Activated CD4-positive, alpha-beta T cell treated with anti-CD3 and anti-CD28 coated beads, Interleukin-2, amount 10 ng/mL, durations not matched to agents 7 days and 5 days (primary cell): ENCODE measurements around the gene PPP1R3C. TPM values are rescaled to one million over a fixed set of nuclear protein-coding genes. Genes with fewer than 3 reads are reported as not detected.

Source experiments
- CTCF ChIA-PET: fragments of 350-600 bp; sonication (Branson Sonifier 250); formaldehyde crosslinking; loops from one replicate; lab custom pipeline; 2021; ENCODE audit warnings: antibody characterized with exemption; lab: Charles Lee
- POLR2A ChIA-PET: fragments of 350-600 bp; sonication (Branson Sonifier 250); formaldehyde crosslinking; loops from one replicate; lab custom pipeline; 2021; ENCODE audit warnings: antibody characterized with exemption; lab: Charles Lee
- DNase-seq: peaks from one replicate; pipeline ENCODE4 v3.0.0-alpha.2; 2020
- H3K27ac Mint-ChIP-seq: one replicate; pipeline ENCODE4 v1.8.0; 2021; ENCODE audit warnings: mild to moderate bottlenecking, moderate library complexity, mixed read lengths
- H3K27me3 Mint-ChIP-seq: one replicate; pipeline ENCODE4 v1.8.0; 2021; ENCODE audit warnings: mixed read lengths
- H3K36me3 Mint-ChIP-seq: one replicate; pipeline ENCODE4 v1.8.0; 2021; ENCODE audit warnings: low read depth, mixed read lengths
- H3K4me1 Mint-ChIP-seq: one replicate; pipeline ENCODE4 v1.8.0; 2021; ENCODE audit warnings: mixed read lengths
- H3K4me3 Mint-ChIP-seq: one replicate; pipeline ENCODE4 v1.8.0; 2021; ENCODE audit warnings: mild to moderate bottlenecking, moderate library complexity, mixed read lengths
- H3K9me3 Mint-ChIP-seq: one replicate; pipeline ENCODE4 v1.8.0; 2021; ENCODE audit warnings: mixed read lengths
- total RNA-seq, 2 experiments: library from RNA; stranded (reverse); gene quantifications; one replicate each; pipeline ENCODE4 v1.2.3, GENCODE V29; 2021

PPP1R3C gene
- total RNA-seq, 2 experiments from 2014 or later, result not detected

DNA sequence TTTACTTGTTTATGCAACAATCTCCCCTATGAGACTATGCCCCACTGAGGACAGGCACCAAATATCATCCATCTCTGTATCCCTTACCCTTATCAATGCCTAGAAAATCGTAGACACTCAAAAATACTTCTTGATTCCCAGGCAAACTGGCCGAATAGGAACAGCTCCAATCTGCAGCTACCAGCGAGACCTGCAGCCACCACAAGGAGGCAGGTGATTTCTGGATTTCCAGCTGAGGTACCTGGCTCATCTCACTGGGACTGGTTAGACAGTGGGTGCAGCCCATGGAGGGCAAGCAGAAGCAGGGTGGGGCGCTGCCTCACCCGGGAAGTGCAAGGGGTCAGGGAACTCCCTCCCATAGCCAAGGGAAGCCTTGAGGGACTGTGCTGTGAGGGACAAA, 10.8 kb upstream of the PPP1R3C start:
- DNase-seq, result no peak
- POLR2A ChIA-PET, result no interaction called here
- no peaks in the 10 kb centered on the region for H3K4me1 Mint-ChIP-seq
- H3K27ac Mint-ChIP-seq, result no peak overlapping the region
- H3K4me3 Mint-ChIP-seq, result no peak overlapping the region
- peaks cover 44% of the 10 kb centered on the region for H3K27me3 Mint-ChIP-seq
- CTCF ChIA-PET, result interaction anchor here (1.4 kb wide), 1 partner anchor 8 kb away, joined by 6 read pairs; no protein-coding TSS in a partner anchor
- H3K9me3 Mint-ChIP-seq, result no peaks in the 10 kb centered on the region
- H3K36me3 Mint-ChIP-seq, result no peaks in the 10 kb centered on the region

DNA sequence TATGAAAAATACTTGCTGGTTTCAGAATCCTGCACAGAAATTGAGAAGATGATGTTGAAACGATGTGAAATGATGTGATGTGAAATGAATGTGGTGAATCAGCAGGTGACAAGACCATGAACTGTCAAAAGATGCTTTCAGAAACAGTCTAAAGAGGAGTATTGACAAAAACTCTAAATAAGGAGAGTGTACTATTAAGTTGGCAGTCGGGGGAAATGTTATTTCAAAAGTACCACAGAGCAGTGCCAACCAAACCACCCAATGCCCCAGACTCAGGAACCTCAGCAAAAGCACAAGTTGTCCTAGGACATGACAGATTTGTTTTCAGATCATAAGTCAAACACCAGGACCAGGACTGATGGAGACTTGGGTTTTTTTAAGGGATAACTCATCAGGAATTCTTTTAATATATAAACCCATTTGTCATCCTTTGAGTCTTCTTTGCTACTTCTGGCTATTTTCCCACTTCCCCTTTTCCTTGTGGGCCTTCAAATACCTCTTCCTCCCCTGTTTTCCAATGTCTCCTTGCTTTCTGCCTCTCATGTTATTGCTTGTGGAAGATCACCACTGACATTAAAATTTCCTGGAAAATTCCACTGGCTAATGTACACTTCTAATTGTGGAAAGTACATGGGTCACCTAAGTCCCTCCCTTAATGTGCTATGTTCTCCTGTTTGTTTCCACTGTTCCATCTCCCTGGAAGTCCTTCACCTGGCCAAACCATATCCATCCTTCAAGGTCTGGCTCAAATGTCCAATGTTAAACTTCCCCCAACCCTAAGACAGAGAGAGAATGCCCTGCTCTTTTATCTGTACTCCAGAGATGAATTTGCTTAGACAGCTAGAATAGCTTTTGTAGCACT, 10.2 kb upstream of the PPP1R3C start:
- H3K9me3 Mint-ChIP-seq, result no peaks in the 10 kb centered on the region
- no peaks in the 10 kb centered on the region for H3K4me1 Mint-ChIP-seq
- no peak overlapping the region for H3K27ac Mint-ChIP-seq
- ChIA-PET CTCF (interaction anchor here (1.4 kb wide), 1 partner anchor 7 kb away, joined by 6 read pairs; no protein-coding TSS in a partner anchor), POLR2A (no interaction called here)
- H3K36me3 Mint-ChIP-seq, result no peaks in the 10 kb centered on the region
- H3K27me3 Mint-ChIP-seq, result peaks cover 41% of the 10 kb centered on the region
- no peak overlapping the region for H3K4me3 Mint-ChIP-seq
- no peak for DNase-seq

DNA sequence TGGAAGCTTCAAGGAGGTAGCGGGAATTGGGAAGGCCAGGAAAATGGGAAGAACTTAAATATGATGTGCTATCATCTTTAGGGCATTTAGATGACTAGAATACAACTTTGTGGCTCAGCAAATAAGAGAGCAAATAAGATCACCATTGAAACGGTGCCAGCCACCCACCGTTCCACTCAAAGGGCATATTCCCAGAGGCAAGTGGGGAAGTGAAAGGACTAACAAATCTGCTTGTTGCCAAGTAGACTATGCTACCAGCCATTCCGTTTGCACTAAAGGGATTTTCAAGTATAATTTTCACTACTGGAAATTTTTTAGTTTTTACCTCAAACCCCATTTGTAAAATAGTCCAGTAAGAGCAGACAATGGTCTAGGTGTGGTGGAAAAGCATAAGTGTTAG, 4.0 kb upstream of the PPP1R3C start:
- no peaks in the 10 kb centered on the region for H3K36me3 Mint-ChIP-seq
- no peak for DNase-seq
- H3K27me3 Mint-ChIP-seq, result peaks cover 45% of the 10 kb centered on the region
- CTCF ChIA-PET, result no interaction called here
- H3K9me3 Mint-ChIP-seq, result no peaks in the 10 kb centered on the region
- H3K4me3 Mint-ChIP-seq, result no peak overlapping the region
- POLR2A ChIA-PET, result no interaction called here
- H3K4me1 Mint-ChIP-seq, result peaks cover 10% of the 10 kb centered on the region
- H3K27ac Mint-ChIP-seq, result no peak overlapping the region

DNA sequence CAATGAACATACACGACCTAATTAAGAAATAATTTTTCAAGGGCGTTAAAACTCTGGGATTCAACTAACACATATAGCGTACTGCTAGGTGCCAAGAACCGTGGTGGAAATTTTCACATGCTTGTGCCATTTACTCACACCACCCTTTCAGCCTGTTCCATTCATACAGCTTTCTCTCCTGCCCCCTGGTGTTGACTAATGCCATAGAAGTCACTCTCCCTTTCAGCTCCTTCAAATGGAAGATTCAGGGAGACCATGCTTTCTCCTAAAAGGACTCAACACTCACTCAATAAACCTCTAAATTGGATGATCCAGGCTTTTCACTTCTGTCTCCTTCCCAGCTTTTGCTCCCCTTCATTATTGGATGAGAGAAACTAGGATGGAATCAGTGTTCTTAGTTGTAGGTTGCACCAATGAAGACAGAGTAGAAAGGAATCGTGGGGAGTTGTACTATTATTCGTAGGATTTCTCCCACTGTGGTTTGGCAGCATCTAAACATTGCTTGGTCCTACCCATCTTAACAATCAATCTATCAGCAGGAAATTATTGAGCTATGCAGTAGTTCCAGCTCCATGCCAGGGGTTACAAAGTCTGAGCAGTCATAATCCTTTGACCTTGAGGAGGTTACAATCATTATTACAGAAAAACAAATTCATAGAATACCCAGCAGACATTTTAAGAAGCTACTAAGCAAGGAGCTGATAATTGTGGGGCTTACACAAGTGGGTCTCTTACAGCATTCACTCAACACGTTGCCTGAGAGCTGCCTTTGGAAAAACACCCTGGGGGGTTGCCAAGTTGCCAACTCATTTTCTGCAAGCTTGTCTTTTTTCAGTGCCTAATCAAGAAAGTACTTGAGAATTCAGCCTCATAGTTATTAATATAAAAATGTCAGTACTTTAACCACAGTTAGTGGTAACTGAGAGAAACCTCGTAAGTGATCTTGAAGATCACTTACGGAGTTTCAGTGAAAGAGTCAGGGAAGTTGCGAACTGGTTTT, 2.8 kb upstream of the PPP1R3C start:
- peaks cover 10% of the 10 kb centered on the region for H3K4me1 Mint-ChIP-seq
- DNase-seq, result peak; percentile 70
- H3K27ac Mint-ChIP-seq, result no peak overlapping the region
- ChIA-PET CTCF (interaction anchor here (0.7 to 2.3 kb wide), 7 partner anchors 8 to 652 kb away, joined by 3 to 18 read pairs (median 4); no protein-coding TSS in a partner anchor), POLR2A (interaction anchor here (0.7 kb wide), 1 partner anchor 100 kb away, joined by 4 read pairs; no protein-coding TSS in a partner anchor)
- H3K27me3 Mint-ChIP-seq, result peaks cover 49% of the 10 kb centered on the region
- H3K9me3 Mint-ChIP-seq, result no peaks in the 10 kb centered on the region
- H3K36me3 Mint-ChIP-seq, result no peaks in the 10 kb centered on the region
- H3K4me3 Mint-ChIP-seq, result no peak overlapping the region

DNA sequence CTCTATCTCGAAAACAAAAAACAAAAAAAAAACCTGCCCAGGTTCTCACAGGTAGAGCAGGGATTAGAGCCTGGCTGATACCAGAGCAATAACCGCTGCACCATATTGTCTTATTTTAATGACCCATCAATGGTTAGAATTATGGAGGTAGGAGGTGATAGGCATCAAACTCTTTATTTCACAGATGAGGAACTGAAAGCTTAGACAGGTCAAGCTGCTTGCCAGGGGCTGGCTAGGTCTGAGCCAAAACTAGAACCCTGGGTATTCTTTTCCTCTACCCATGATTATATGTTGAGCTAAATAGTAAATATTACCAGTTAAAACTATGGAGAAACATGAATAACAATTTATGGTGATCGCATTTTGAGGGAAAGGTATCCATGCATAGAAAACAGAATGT, 2.0 kb upstream of the PPP1R3C start:
- DNase-seq, result no peak
- Mint-ChIP-seq H3K36me3 (no peaks in the 10 kb centered on the region), H3K9me3 (no peaks in the 10 kb centered on the region), H3K4me1 (peaks cover 10% of the 10 kb centered on the region), H3K27ac (no peak overlapping the region), H3K27me3 (peaks cover 48% of the 10 kb centered on the region), H3K4me3 (no peak overlapping the region)
- POLR2A ChIA-PET, result interaction anchor here (0.7 kb wide), 1 partner anchor 99 kb away, joined by 4 read pairs; no protein-coding TSS in a partner anchor
- CTCF ChIA-PET, result interaction anchor here (0.7 to 2.9 kb wide), 5 partner anchors 8 to 651 kb away, joined by 3 to 18 read pairs (median 7); no protein-coding TSS in a partner anchor

DNA sequence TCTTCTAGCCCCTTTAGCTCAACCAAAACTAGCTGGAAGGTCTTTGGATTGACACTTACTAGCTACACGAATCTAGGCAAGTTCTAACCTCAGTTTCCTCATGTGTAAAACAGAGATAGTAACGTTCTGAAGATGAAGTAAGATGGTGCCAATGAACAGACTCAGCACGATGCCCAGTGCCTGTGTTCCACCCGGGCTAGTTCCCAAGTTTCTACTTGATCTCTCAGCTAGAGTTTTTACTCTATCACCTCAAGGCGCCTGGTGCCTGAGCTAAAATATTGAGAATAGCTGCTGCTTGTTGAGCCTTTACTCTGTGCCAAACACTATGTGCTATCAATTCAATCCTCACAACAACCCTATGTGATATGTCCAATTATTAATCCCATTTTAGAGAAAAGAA, 1.4 kb upstream of the PPP1R3C start:
- no peak overlapping the region for H3K4me3 Mint-ChIP-seq
- peaks cover 52% of the 10 kb centered on the region for H3K27me3 Mint-ChIP-seq
- ChIA-PET POLR2A (no interaction called here), CTCF (interaction anchor here (2.3 to 2.9 kb wide), 2 partner anchors 12 to 336 kb away, joined by 7 to 18 read pairs; no protein-coding TSS in a partner anchor)
- DNase-seq, result no peak
- H3K36me3 Mint-ChIP-seq, result no peaks in the 10 kb centered on the region
- no peak overlapping the region for H3K27ac Mint-ChIP-seq
- H3K4me1 Mint-ChIP-seq, result peaks cover 10% of the 10 kb centered on the region
- H3K9me3 Mint-ChIP-seq, result no peaks in the 10 kb centered on the region

DNA sequence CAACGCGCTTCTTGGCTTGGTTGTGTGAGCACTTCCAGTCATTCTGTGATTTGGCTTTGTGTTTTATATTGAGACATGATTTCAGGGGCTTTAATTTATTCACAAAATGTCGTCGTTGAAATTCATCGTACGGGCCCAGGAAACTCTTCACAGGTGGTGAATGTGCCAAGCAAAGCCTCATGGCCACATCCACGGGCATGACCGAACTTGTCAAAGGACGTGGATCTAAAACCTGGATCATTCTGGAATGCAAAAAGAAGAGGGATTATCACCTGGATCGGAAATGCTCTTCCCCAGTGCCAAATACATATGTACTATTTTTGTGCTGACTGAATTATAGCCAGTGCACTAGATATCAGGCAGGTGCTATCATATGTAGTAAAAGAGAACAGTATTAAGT, 2.2 kb downstream of the PPP1R3C start:
- CTCF ChIA-PET, result no interaction called here
- Mint-ChIP-seq H3K36me3 (no peaks in the 10 kb centered on the region), H3K9me3 (no peaks in the 10 kb centered on the region), H3K4me3 (no peak overlapping the region), H3K27me3 (peaks cover 46% of the 10 kb centered on the region), H3K27ac (no peak overlapping the region), H3K4me1 (peaks cover 10% of the 10 kb centered on the region)
- no peak for DNase-seq
- POLR2A ChIA-PET, result no interaction called here

DNA sequence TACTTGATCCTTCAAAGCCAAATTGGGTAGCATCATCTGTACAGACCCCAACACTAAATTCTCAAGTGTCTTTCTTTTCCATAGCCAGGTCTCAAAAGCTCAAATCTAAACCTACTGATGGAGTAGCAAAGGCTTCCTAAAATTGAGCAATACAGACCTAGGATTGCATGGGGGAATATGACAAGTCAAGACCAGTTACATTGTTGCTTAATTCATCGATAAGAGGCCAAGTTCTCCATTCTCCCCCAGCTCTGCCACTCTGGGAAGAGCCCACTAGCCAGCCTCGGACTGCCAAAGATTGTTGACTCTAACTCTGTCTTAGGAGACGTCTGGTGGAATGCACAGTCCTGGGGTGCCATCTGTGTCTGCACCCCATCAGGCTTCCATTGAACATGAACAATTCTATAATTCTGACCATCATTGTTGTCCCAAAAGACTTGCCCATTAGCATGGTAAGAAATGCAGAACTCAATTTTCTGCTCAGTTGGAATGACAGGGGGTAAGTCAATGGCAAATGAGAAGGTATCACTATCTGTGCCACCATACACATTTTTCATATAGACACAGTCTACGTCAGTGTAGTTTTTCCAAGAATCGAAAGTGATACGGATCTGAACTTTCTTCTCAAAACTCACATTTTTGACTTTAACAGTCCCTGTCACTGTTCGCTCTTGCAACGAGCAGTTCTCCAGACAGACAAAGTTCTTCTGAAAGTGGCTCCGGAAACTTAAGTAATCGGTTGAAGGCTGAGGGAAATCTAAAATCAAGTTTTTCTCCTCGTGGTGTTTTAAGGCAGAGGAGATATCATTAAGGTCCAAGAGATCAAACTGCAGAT, 2.9 kb downstream of the PPP1R3C start:
- Mint-ChIP-seq H3K9me3 (no peaks in the 10 kb centered on the region), H3K4me1 (peaks cover 10% of the 10 kb centered on the region), H3K27ac (no peak overlapping the region), H3K36me3 (no peaks in the 10 kb centered on the region), H3K27me3 (peaks cover 39% of the 10 kb centered on the region), H3K4me3 (no peak overlapping the region)
- ChIA-PET POLR2A (no interaction called here), CTCF (no interaction called here)
- DNase-seq, result no peak

DNA sequence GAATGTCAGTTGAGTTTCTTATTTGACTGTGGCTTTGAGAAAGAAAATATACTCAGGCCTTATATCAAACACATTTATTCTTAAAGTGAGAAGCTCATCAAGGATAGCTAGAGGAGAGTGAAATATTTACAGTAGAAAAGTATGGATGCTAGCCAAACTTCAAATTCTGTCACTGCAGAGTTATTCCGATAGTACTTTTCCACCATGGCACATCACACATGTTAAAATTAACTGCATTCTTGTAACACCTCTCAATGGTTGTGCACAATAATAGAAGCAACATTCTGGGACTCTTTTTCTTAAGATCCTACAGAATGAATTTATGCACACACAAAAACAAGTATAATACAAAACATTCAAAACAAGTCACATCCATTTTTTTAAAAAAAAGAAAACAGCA, 4.5 kb downstream of the PPP1R3C start:
- Mint-ChIP-seq H3K27me3 (peaks cover 29% of the 10 kb centered on the region), H3K36me3 (no peaks in the 10 kb centered on the region), H3K4me1 (peaks cover 7% of the 10 kb centered on the region), H3K4me3 (no peak overlapping the region), H3K9me3 (peaks cover 3% of the 10 kb centered on the region), H3K27ac (no peak overlapping the region)
- ChIA-PET CTCF (interaction anchor here (2.3 kb wide), 1 partner anchor 7 kb away, joined by 7 read pairs; no protein-coding TSS in a partner anchor), POLR2A (no interaction called here)
- DNase-seq, result no peak

DNA sequence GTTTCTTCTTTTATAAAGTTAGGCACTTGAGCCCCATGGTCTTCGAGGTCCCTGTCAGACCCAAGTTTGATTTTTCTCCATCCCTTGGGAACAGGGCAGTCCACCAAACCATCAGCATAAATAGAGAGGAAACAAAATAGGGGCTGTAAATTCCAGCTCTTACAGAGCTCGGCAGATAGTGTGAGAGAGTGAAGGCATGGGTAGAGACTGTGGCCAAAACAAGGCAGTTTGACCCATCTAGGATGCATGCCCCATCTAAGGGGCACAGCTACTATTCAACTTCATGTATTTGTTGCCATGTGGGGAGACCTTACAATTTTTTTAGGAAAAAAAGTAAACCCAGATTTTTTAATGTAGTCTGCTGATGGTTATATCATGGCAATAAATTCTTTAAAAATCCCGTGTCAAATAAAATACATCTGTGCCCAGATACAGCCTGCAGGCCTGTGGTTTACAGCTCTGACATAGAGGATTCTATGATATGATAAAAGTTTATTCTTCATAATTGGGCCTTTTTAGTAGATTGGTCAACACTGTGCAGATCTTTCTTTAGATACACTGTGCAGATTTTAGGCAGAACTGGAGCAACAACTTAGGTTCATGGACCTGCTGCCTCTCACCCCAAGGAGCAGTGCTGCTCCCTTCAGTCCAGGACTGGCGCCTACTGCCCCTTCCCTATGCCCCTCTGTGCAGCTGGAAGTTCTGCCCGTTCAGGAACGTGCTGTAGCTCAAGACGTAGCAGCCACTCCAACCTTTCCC, 5.3 kb downstream of the PPP1R3C start:
- Mint-ChIP-seq H3K4me1 (peaks cover 2% of the 10 kb centered on the region), H3K36me3 (no peaks in the 10 kb centered on the region), H3K27ac (no peak overlapping the region), H3K9me3 (peaks cover 3% of the 10 kb centered on the region), H3K27me3 (peaks cover 28% of the 10 kb centered on the region), H3K4me3 (no peak overlapping the region)
- DNase-seq, result no peak
- ChIA-PET CTCF (interaction anchor here (2.3 kb wide), 1 partner anchor 8 kb away, joined by 7 read pairs; no protein-coding TSS in a partner anchor), POLR2A (no interaction called here)

DNA sequence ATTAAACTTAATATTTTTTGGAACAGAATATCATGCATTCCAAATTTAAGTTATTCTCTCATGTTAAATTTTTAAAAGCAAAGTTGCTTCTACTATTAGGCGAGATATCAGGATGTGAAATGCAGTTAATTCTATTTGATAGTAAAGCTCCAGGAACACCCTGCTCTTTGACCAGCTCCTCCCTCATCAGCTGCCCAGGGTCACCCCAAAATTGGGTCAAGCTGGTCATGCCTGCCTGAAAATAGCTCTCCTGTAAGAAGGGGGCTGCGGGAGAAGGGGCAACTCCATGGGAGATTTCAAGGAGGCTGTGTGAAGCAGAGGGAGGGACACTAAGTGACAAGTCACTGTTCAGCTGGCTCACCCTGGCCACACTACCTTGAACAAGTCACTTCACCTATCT, 5.9 kb downstream of the PPP1R3C start:
- Mint-ChIP-seq H3K27me3 (peaks cover 24% of the 10 kb centered on the region), H3K9me3 (peaks cover 3% of the 10 kb centered on the region), H3K27ac (no peak overlapping the region), H3K4me1 (no peaks in the 10 kb centered on the region), H3K36me3 (no peaks in the 10 kb centered on the region), H3K4me3 (no peak overlapping the region)
- CTCF ChIA-PET, result interaction anchor here (2.3 kb wide), 1 partner anchor 8 kb away, joined by 7 read pairs; no protein-coding TSS in a partner anchor
- POLR2A ChIA-PET, result no interaction called here
- DNase-seq, result no peak
